Left kidney (tissue), 2 donors: ENCODE data around the gene RPL10A. TPM values are rescaled to one million over a fixed set of nuclear protein-coding genes. Genes with fewer than 3 reads are reported as not detected.

Experiments used
- DNase-seq: peaks from one replicate; pipeline ENCODE4 v3.0.0-alpha.2; 2013
- polyA plus RNA-seq: library from polyadenylated mRNA; unstranded; fragments of 120-200 nt; gene quantifications from one replicate; pipeline ENCODE4 v1.2.1, GENCODE V29; 2013; ENCODE audit not compliant: insufficient read length

The RPL10A gene
- polyA plus RNA-seq, 1 donor = 1,859 TPM

GRCh38 chr6:35489995-35490791 lies 22.0 kb downstream of the RPL10A start:
- peak; percentile 75 for DNase-seq

- no peak for DNase-seq
Measured at GRCh38 chr6:35490821-35491557, 22.8 kb downstream of the RPL10A start.

- no peak for DNase-seq
Measured at GRCh38 chr6:35491558-35492257, 23.5 kb downstream of the RPL10A start.

GRCh38 chr6:35492258-35492973 lies 24.2 kb downstream of the RPL10A start:
- DNase-seq = no peak

- DNase-seq = no peak
Measured at GRCh38 chr6:35492974-35493284, 24.7 kb downstream of the RPL10A start.

GRCh38 chr6:35493307-35493983 lies 25.2 kb downstream of the RPL10A start:
- DNase-seq = no peak

- DNase-seq = no peak
Measured at GRCh38 chr6:35494161-35494563, 26.0 kb downstream of the RPL10A start.

- no peak for DNase-seq
Measured at GRCh38 chr6:35495258-35496035, 27.2 kb downstream of the RPL10A start.

- DNase-seq = no peak
Measured at GRCh38 chr6:35496036-35496840, 28.0 kb downstream of the RPL10A start.

- peak; percentile 80 for DNase-seq
Measured at GRCh38 chr6:35496841-35497570, 28.8 kb downstream of the RPL10A start, which contains the start of gene TEAD3. Gene TEAD3 (minus strand): TSS chr6:35497079.

GRCh38 chr6:35497571-35498421 lies 29.6 kb downstream of the RPL10A start:
- DNase-seq = peak; percentile 79

GRCh38 chr6:35498422-35499067 lies 30.3 kb downstream of the RPL10A start:
- DNase-seq = no peak

GRCh38 chr6:35499372-35499771 lies 31.2 kb downstream of the RPL10A start:
- DNase-seq = no peak

GRCh38 chr6:35500782-35501181 lies 32.6 kb downstream of the RPL10A start:
- DNase-seq = no peak

GRCh38 chr6:35501784-35502183 lies 33.6 kb downstream of the RPL10A start:
- DNase-seq = no peak

GRCh38 chr6:35503534-35503933 lies 35.3 kb downstream of the RPL10A start:
- DNase-seq = no peak

GRCh38 chr6:35505999-35506412 lies 37.8 kb downstream of the RPL10A start:
- DNase-seq = no peak

- DNase-seq = no peak
Measured at GRCh38 chr6:35506536-35506935, 38.3 kb downstream of the RPL10A start.
